Dedifferentiated amniotic fluid mesenchymal stem cell (primary cell): ENCODE data around the gene HID1.
"Not testable (repeated sequence)": the region's sequence is repeated elsewhere in the genome, so short reads cannot be mapped to it uniquely, and the experiment has no call there.

Experiments used
- DNase-seq: peaks from one replicate; pipeline ENCODE4 v3.0.0-alpha.2; 2016; ENCODE audit errors: extremely low spot score

HID1 gene

DNA sequence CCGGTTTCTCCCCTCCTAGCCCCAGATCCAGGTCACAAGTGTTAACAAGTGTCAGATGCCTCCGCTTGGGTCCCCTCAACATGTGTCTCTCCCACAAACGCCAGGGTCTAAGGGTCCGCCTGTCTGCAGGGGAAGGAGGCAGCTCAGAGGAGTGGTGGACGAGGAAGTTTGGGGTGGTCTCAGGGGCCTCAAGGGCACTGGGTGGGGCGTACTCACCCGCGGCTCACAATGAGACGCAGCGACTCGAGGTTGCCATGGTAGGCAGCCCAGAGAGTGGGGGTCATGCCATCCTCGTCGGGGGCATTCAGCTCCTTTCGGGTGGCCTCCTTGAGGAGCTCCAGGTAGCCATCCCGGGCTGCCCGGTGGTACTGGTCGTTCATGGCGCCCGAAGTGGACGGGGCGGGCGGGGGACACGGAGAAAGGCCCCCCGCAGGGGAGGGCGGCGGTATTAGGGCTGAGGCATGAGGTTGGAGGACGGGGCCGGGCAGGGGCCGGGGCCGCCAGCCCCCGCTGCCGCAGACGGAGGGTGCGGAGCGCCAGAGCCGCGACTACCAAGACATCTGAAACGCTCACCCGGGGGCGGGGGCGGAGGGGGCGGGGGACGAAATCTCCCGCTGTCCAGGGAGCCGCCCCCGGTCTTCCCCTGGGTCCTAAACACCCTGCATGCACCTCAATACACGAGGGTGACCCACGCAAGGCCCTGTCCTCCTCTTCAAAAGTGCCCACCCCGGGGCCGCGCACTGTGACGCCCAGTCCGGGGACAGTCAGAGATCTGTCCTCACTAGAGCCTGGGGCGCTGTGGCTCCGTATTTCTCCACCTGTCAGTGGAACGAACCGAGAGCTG lies 49.6 kb downstream of the HID1 start, which contains the start of gene USH1G:
Gene USH1G (minus strand): TSS at position 562 of the 844 bp plus-strand sequence. CDS start 182 bp downstream, at position 380.
- no peak for DNase-seq

DNA sequence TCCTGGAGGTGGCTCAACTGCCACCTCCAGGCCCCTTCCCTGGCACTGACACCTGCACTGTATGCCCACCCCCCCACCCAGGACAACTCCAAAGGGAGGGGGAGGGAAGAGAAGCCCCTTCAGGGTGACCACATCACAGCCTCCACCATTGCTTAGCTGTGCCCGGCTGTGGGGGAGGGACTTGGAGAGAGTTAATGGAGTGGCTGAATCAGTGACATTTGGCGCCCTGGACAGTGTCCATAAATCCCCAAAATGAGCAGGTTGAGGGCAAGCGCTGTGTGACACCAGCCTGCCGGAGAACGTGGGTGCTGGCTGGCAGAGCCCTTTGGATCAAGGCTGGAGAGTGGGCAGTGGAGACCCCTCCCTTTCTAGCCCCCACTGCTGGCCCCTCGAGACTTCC lies 50.4 kb downstream of the HID1 start:
- DNase-seq = no peak

DNA sequence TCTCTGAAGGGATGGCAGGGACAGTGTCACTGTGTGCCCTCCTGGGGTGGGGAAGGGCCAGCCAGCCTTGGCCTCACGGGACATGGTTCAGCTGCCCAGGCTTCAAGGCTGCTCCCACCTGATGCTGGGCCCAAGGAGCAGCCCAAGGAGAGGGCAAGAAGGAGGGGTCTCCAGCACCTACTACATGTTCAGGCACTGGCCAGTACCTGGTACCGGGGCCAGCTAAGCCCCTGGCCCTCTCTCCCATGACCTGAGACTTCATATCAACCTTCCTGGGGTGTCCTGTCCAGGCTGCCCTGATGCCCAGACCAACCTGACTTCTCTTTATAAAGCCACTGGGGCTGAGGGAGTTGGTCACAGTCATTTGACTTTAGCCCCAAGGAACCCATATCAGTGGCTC lies 50.8 kb downstream of the HID1 start:
- DNase-seq = no peak

DNA sequence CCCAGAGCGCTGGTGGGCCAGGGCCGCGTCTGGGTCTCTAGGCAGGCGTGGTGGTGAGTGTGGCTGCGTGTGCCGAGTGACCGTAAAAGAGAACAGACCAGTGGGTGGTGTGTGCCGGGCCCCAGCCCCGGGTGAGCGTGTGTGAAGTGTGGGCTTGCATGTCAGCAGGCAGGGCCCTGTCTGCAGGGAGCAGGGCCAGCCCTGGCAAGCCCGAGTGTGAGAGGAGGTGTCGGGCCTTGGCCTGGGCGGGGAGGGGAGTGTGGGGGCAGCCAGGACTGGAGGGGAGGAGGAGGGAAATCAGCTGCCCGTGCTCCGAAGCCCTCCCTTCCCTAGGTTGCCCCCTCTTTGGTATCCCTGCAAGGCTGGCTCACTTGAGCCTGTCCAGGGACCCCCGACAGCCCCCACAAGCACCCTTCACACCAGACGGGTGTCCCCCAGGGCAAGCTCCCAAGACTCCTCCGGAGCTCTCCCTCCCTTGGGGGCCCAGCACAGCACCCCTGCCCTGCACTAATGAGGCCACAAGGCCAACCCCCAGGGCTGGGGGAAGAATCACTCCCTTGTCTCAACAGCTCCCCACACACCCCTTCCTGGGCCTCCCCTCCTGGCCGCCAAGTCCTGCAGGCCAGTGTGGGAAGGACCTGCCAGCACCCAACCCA lies 51.4 kb downstream of the HID1 start:
- DNase-seq = no peak

DNA sequence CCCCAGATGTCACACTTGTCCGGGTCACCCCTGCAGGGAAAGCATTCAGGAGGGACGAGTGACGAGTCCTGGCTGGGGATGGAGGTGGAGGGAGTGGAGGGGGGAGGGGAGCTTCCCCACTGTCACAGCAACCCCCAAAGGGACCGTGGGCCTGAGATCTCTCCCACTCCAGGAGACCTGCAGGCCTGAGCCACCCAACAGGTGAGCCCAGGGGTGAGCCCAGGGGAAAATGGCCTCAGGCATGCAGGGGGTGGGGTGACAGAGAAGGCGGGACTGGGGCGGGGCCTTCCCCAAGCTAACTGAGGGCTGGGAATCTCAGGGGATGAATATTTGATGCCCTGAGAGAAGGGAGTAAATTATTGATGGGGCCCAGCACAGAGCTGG lies 51.9 kb downstream of the HID1 start:
- no peak for DNase-seq

DNA sequence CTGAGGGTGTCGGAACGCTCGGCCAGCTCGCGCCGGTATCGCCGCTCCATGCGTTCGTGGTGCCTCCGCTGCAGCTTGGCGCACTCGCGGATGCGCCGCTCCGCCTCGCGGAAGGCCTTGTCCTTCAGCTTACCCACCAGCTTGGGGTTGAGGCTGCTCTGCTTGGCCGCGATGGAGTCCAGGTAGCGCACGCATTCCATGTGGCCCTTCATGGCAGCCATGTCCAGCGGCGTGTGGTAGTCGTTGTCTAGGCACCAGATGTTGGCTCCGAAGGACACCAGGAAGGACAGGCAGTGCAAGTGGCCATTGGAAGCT lies 52.3 kb downstream of the HID1 start:
- no peak for DNase-seq

DNA sequence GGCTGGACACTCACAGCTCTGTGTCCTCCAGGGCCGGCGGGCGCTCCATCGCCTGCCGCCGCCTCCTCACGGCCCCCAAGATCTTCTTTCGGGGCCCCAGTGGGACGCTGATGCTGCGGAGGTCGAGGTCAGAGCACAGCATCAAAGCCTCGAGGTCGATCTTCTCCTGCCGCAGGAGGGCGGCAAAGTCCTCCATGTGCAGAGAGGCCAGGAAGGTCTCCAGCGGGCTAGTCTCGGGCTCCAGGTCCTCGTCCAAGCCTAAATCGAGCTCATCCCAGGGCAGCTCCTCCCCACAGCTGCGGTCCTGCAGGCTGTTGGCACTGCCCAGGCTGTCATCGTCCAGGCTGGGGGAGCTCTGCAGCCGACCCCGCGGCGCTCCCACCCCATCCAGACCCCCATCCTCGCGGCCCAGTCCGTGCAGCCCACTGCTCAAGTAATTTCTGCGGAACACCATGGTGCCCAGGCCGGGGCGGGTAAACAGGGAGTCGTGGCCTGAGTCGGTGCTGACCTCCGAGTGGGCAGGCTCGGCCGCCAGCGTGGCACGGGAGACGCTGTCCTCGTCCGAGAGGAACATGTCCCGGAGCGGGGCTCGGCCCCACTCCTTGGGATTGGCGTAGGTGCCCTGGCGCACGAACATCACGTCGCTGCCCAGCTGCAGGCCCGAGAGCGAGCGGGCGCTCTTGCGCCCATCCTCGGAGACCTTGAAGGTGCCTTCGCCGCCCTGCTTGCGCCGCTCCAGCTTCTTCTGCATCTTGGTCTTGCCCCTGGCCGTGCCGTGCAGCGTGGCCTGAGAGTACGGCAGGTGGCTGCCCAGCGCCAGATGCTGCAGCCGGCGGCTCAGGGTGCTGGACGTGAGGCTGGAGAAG lies 52.9 kb downstream of the HID1 start:
- DNase-seq = no peak

DNA sequence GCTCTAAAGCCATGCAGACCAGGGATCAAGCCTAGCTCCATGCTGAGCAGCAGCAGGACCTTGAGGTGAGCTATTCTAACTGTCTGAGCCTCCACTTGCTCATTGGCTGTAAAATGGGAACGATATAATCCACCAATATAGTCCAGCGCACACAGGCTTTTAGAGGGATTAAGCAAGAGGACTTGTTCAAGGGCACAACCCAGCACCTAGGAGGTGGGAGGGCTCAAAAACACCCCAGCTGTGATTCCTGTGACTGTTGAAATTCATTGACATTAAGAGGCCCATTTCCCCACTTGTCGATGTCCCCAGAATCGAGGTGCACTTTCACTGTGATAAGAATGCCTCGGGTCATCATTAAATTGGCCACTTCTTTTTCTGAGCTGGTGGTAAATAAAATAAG lies 53.7 kb downstream of the HID1 start:
- DNase-seq = no peak

DNA sequence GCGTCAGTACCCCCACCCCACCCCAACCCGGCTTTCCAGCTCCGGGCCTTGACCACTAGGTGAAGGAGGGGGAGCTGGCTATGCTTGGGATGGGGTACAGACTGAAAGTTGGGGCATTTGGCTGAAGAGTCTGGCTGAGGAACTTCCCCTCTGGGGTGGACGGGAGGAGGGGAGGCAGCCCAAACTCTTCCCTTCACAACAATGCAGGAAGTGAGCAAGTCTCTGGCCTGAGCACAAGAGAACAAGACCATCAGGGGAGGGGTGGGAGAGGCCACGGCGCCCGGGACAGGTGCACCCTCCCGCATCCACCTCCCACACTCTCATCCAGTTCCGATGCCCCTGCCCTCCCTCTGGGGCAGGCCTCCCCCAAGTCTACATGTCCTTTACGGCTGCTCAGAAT lies 55.1 kb downstream of the HID1 start:
- no peak for DNase-seq

DNA sequence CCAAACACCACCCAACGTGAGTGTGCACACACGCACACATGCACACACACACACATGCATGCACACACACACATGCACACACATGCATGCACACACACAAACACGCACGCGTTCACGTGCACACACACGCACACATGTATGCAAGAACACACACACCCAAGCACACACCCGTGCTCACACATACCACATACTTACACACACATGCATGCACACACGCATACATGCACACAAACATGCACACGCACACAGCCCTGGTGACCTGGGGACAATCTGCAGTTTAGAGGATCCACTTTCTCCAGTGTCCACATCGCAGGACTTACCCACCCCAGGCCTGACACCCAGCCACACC lies 55.7 kb downstream of the HID1 start:
- DNase-seq = no peak

DNA sequence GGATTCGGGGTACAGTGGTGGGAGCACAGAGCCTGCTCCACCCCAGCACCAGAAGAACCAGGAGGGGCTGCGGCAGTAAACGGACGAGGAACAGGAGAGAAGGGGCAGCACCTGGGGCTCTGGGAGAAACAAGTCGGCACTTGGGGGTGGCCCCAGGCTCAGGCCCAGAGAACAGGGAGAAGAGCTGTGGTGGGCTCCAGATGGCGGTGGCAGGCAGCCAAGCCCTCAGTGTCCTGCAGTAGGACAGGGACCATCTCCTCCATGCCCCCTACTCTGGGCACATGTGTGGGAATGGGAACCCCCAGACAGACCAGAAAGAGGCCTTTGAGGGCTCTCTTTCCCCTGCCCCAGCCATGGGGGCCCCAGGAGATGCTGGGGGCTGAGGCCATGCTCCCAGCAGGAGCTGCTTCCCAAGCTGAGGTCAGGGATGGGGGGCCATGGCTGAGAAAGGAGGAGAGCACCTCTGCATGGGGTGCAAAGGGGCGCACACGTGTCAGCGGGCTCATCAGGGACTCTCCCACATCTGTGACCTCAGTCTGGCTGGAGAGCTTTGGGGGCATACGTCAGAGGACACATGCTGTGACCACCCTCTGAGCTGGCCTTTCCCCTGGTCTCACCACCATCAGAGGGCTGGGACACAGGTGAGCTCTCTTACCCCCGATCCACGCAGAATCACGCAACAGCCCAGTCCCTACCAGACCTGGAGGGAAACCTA lies 56.3 kb downstream of the HID1 start:
- DNase-seq = no peak

DNA sequence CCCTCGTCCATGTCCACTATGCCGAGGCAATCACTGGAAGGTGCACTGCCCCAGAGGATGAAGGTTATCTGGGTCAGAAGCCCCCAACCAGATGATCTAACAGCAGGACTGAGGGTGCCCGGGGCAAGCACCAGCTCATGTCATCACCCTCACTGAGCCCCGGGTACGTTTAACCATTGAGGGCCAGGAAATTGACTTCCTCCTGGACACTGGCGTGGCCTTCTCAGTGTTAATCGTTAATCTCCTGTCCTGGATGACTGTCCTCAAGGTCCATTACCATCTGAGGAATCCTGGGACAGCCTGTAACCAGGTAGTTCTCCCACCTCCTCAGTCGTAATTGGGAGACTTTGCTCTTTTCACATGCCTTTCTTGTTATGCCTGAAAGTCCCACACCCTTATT lies 61.1 kb downstream of the HID1 start:
- DNase-seq = not testable (repeated sequence)

DNA sequence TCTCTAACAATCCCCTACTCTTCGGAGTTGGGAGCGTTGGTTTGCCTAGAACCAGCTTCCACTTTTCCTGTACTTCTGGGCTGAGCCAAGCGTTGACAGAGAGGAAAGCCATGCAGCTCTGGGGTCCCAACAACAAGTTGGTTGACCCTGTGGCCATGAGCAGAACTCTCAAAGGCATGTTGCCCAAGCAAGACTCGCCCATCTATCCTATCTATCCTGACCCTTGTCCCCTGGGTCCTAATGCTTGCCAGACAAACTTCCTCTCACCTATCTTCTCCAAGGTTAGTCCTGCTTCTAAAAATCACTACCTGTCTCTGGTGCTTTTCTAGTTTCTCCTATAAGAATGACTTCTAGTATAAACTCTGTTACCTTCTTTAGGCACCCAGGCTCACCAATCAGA lies 63.5 kb downstream of the HID1 start:
- not testable (repeated sequence) for DNase-seq

DNA sequence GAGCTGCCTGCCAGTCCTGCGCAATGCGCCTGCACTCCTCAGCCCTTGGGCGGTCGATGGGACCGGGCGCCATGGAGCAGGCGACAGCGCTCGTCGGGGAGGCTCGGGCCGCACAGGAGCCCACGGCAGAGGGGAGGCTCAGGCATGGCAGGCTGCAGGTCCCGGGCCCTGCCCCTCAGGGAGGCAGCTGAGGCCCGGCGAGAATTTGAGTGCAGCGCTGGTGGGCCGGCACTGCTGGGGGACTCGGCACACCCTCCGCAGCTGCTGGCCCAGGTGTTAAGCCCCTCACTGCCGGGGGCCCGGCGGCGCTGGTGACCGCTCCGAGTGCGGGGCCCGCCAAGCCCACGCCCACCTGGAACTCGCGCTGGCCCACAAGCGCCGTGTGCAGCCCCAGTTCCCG lies 65.5 kb downstream of the HID1 start:
- DNase-seq = no peak

DNA sequence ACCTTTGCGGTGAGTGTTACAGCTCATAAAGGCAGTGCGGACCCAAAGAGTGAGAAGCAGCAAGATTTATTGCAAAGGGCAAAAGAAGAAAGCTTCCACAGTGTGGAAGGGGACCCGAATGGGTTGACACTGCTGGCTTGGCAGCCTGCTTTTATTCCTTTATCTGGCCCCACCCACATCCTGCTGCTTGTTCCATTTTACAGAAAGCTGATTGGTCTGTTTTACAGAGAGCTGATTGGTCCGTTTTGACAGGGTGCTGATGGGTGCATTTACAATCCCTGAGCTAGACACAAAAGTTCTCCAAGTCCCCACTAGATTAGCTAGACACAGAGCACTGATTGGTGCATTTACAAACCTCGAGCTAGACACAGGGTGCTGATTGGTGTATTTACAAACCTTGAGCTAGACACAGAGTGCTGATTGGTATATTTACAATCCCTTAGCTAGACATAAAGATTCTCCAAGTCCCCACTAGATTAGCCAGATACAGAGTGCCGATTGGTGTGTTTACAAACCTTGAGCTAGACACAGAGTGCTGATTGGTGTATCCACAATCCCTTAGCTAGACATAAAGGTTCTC lies 66.3 kb downstream of the HID1 start:
- not testable (repeated sequence) for DNase-seq

DNA sequence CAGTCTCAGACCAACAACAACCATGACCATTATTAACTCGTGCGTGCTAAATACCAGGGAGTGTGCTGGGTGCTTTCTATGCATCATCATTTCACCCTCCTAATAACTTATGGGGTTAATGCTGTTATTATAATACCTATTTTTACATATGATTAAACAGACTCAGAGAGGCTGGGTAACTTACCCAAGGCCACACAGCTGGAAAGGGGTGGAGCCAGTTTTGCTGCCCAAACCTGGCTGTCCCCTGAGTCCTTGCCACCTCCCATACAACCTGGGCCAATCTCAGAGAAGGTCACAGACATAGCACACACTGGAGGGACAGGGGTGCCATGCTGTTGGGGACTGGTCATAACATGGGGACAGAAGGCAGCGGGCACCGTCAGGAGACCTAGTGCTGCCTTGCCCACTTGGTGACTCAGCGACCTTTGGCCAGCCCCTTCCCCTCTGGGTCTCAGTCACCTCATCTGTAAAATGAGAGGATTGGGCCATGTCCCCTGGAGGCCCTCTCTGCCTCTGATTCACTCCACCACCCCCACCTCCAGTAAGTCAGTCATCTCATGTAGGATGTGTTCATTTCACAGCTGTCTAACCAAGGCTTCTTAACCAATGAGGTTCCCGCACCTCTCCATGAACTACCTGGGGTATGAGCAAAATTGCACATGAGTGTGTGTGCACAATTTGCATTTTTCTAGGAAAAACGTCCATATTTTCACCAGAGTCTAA lies 67.7 kb downstream of the HID1 start:
- DNase-seq = no peak

DNA sequence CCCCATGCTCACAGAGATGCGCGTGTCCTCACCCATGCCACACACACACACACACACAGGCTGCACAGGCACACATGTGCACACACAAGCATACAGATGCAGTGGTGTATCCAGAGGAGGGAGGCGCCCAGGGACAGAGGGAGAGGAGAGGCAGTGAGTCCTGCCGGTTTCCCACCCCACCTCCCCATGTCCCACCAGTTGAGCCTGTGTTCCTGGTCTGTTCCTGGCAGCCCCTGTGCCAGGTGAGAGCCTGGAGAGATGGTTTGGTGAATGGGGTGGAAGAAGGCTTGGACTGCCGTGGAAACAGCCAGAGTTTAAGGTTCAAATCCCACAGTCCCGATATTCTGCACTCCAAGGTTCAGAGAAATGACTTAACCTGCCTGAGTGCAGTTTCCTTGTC lies 68.9 kb downstream of the HID1 start:
- no peak for DNase-seq

DNA sequence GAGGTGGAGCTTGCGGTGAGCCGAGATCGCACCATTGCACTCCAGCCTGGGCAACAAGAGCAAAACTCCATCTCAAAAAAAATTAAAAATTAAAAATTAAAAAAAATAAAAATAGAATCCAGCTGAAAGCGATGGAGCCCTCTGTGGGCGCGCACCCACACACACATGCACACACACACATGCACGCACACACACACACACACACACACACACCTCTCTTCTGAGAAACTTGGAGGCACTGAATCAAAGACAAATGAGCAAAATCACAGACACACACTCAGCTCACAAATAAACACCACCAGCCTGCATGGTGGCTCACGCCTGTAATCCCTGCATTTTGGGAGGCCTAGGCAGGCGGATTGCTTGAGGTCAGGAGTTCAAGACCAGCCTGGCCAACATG lies 69.5 kb downstream of the HID1 start:
- DNase-seq = no peak

DNA sequence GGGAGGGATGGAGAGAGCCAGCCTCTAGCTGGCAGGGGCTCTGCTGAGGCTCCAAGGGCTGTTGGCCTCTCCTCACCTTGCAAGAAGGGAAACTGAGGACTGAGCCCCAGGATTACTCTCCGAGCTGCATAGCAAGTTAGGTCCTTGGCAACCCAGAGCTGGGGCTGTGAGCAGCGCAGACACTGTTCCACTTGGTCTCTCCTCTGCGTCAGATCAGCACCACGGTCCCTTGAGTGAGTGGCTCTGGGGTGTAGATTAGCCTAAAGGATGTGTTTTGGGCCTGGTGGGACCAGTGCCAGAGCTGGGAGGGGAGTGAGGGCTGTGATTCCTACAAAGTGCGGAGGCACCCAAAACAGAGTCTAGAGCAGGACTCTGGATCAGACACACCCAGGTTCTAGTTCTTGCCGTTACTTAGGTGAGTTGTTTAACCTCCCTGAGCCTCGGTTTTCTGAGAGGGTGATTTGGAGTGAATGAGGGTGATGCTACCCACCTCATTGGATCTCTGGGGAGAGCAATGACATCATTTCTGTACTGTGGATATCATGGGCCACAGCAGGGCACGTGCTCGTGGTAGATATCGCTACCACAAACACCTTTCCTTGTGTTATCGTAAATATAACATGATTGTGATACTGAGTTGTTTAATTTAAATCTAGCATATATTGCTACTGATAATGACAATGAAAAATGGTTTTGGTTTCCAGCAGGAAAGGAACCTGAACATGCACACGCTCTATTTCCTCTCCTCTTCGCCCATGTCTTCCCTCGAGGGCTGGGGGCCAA lies 71.0 kb downstream of the HID1 start:
- no peak for DNase-seq
